SH-SY5Y (cell line): ENCODE measurements around the gene FOXP1.

Experiments
- GATA2 ChIP-seq: IDR thresholded peaks from 2 replicates; pipeline ENCODE4 v1.6.1; 2011; ENCODE audit warnings: mild to moderate bottlenecking, low read depth, low read length
- GATA3 ChIP-seq: IDR thresholded peaks from 2 replicates; pipeline ENCODE4 v1.6.1; 2011; ENCODE audit warnings: low read depth, mild to moderate bottlenecking, low read length, moderate library complexity

DNA sequence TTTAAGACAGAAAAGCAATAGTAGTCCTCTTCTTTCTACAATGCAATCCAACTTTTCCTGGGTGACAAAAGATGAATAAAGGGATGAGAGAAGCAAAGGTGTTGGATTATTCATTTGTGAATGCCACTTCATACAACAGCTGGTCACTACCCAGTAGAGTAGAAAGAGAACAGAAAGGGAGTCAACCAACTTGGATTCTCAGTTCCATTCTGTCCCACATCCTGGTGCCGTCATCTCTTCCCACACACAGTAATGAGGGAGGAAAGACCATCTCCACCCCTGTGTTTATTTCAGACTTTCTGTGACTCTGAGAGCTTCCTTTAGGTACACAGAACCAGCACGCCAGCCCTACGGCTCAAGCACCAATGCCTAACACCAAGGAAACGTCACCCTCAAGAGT is 71.0 kb downstream of the FOXP1 start:
- TF ChIP-seq GATA2, result no peak
- TF ChIP-seq GATA3, result no peak
